Keratinocyte (primary cell): ENCODE measurements around the gene NUP214. TPM values are rescaled to one million over a fixed set of nuclear protein-coding genes. Genes with fewer than 3 reads are reported as not detected.
"Not testable (repeated sequence)": the region's sequence is repeated elsewhere in the genome, so short reads cannot be mapped to it uniquely, and the experiment has no call there.

ENCODE experiments used
- DNase-seq: peaks from one replicate; pipeline ENCODE4 v3.0.0-alpha.2; 2011; ENCODE audit warnings: low read depth, missing footprints, low spot score
- FAIRE-seq: peaks from 2 replicates; lab custom pipeline; 2011; peaks lifted over from hg19 to GRCh38; lab: Jason Lieb, UNC
- H2AFZ ChIP-seq: 2 replicates; pipeline ENCODE4 v1.6.0; 2012; ENCODE audit warnings: low read length, control low read depth, inconsistent platforms; ENCODE audit not compliant: control insufficient read depth
- H3K27ac ChIP-seq: 2 replicates; pipeline ENCODE4 v1.5.1; 2011; ENCODE audit warnings: low read length; ENCODE audit not compliant: control insufficient read depth, insufficient read depth
- H3K27me3 ChIP-seq: 3 replicates; pipeline ENCODE4 v1.6.0; 2011; ENCODE audit warnings: low read length; ENCODE audit not compliant: control insufficient read depth, insufficient read depth; ENCODE audit errors: extremely low read depth
- H3K36me3 ChIP-seq, 2 experiments: 2 replicates in 1 of 2; 3 replicates in 1 of 2; pipeline ENCODE4 v1.5.1; 2011; ENCODE audit warnings: low read length in 2 of 2, mild to moderate bottlenecking in 1 of 2; ENCODE audit not compliant: control insufficient read depth in 2 of 2, insufficient read depth in 2 of 2; ENCODE audit errors: extremely low read depth in 1 of 2
- H3K4me1 ChIP-seq: 3 replicates; pipeline ENCODE4 v1.5.1; 2011; ENCODE audit warnings: low read length; ENCODE audit not compliant: control insufficient read depth, insufficient read depth; ENCODE audit errors: extremely low read depth
- H3K4me2 ChIP-seq: 3 replicates; pipeline ENCODE4 v1.6.0; 2011; ENCODE audit warnings: low read depth, low read length; ENCODE audit not compliant: control insufficient read depth, insufficient read depth; ENCODE audit errors: extremely low read depth
- H3K4me3 ChIP-seq, 3 experiments: fragments of 200-600 bp in 1 of 3; sonication (generic) in 1 of 3; 2 replicates in 2 of 3; 3 replicates in 1 of 3; pipeline ENCODE4 v1.5.1; 2011 to 2016; ENCODE audit warnings: low read length in 3 of 3, mild to moderate bottlenecking in 3 of 3, control low read depth in 2 of 3, inconsistent platforms in 1 of 3, low read depth in 1 of 3, mixed read lengths in 1 of 3, mixed run types in 1 of 3, moderate library complexity in 1 of 3; ENCODE audit not compliant: control insufficient read depth in 2 of 3, insufficient read depth in 2 of 3; ENCODE audit errors: extremely low read depth in 1 of 3
- H3K79me2 ChIP-seq: 2 replicates; pipeline ENCODE4 v1.6.0; 2012; ENCODE audit warnings: low read length; ENCODE audit not compliant: control insufficient read depth, insufficient read depth
- H3K9ac ChIP-seq: 3 replicates; pipeline ENCODE4 v1.6.0; 2011; ENCODE audit warnings: low read length; ENCODE audit not compliant: control insufficient read depth, insufficient read depth; ENCODE audit errors: extremely low read depth
- H3K9me1 ChIP-seq: 3 replicates; pipeline ENCODE4 v1.6.0; 2011; ENCODE audit warnings: low read length; ENCODE audit not compliant: control insufficient read depth, insufficient read depth; ENCODE audit errors: extremely low read depth
- H3K9me3 ChIP-seq: 2 replicates; pipeline ENCODE4 v1.5.1; 2012; ENCODE audit warnings: low read depth, low read length; ENCODE audit not compliant: control insufficient read depth
- H4K20me1 ChIP-seq: 3 replicates; pipeline ENCODE4 v1.6.0; 2011; ENCODE audit warnings: low read length; ENCODE audit not compliant: control insufficient read depth, insufficient read depth; ENCODE audit errors: extremely low read depth
- EZH2 ChIP-seq: IDR thresholded peaks from one replicate; pipeline ENCODE4 v1.6.1; 2012; ENCODE audit warnings: inconsistent platforms, mild to moderate bottlenecking, low read length, moderate library complexity
- dilution Hi-C: fragments of 300-500 bp; cut with MboI; formaldehyde crosslinking; loops from one replicate; pipeline ENCODE4 v1.7.0; 2020; ENCODE audit warnings: low sequenced_read_pairs; ENCODE audit not compliant: extremely low pct_ligation_motif_present
- polyA plus RNA-seq, 5 experiments: library from polyadenylated mRNA; depleted of rRNA in 3 of 5; stranded (reverse) in 3 of 5; stranded (forward) in 1 of 5; unstranded in 1 of 5; fragments of >200 nt; gene quantifications; 1 replicate in 1 of 5; 2 replicates in 3 of 5; 3 replicates in 1 of 5; pipeline versions ENCODE4 v1.2.1 to v1.2.3, GENCODE V29; 2011 to 2012; ENCODE audit warnings: missing spikeins in 2 of 5, low read depth in 1 of 5, low replicate concordance in 1 of 5
- TF ChIP-seq, protein P1 (sequence below), 3 experiments: IDR thresholded peaks in 1 of 3; conservative IDR thresholded peaks in 1 of 3; optimal IDR thresholded peaks in 1 of 3; 2 replicates in 2 of 3; 3 replicates in 1 of 3; pipeline versions ENCODE3 to v1.5.1; 2011; ENCODE audit warnings: low read length in 3 of 3, mild to moderate bottlenecking in 3 of 3, moderate library complexity in 2 of 3, control low read depth in 1 of 3, inconsistent platforms in 1 of 3; ENCODE audit not compliant: insufficient read depth in 2 of 3; ENCODE audit errors: extremely low read depth in 1 of 3

NUP214 gene
- polyA plus RNA-seq, 1 donor (not counting 4 experiments of a cell fraction or from before 2014, with no cell fraction given): 7.3 TPM

DNA sequence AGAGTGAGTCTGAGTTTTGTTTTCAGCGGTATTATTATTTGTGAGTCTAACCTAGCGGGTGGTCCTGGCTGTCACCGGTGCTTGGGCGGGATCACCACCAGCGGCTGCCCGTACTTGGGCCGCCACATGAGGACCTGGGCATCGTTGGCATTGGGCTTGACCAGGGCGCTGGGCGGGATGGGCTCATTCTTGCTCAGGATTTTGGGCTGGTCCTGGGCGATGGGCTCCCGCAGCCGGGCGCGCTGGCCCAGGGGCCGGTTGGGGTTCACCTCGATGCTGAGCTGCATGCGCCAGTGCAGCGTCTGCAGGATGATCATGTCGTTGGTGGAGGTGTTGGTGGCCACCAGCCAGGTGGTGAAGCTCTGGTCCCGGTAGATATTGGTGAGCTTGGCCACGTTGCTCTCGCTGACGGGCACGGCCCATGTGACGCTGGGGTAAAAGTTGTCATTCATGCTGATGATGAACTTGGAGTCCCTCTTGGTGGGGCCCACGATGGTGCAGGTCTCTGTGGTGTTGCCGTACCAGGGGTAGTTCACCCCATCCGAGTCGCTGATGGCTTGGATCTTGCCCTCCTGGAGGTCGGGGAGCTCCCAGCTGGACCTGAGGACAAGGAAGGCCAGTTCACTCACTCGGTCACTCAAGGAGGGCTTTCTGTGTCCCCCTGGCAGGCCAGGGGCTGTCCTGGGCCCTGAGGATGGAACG is 135.5 kb downstream of the NUP214 start:
- dilution Hi-C loops: no loop called here

GRCh38 chr9:131262327-131263032 is 137.1 kb downstream of the NUP214 start:
- H3K9me1 ChIP-seq: no peaks in the 10 kb centered on the region
- dilution Hi-C loops: no loop called here
- TF ChIP-seq EZH2: no peak
- TF ChIP-seq, protein P1, sequence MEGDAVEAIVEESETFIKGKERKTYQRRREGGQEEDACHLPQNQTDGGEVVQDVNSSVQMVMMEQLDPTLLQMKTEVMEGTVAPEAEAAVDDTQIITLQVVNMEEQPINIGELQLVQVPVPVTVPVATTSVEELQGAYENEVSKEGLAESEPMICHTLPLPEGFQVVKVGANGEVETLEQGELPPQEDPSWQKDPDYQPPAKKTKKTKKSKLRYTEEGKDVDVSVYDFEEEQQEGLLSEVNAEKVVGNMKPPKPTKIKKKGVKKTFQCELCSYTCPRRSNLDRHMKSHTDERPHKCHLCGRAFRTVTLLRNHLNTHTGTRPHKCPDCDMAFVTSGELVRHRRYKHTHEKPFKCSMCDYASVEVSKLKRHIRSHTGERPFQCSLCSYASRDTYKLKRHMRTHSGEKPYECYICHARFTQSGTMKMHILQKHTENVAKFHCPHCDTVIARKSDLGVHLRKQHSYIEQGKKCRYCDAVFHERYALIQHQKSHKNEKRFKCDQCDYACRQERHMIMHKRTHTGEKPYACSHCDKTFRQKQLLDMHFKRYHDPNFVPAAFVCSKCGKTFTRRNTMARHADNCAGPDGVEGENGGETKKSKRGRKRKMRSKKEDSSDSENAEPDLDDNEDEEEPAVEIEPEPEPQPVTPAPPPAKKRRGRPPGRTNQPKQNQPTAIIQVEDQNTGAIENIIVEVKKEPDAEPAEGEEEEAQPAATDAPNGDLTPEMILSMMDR (optimal IDR thresholded peaks at IDR 0.05 in 1 of 3, IDR thresholded peaks at IDR 0.05 in 1 of 3, conservative IDR thresholded peaks at IDR 0.05 in 1 of 3; ENCODE audit: extremely low read depth in 1 of 3, insufficient read depth in 2 of 3, low read length in 3 of 3): no peak
- no peak overlapping the region for H3K27ac ChIP-seq
- peaks cover 6% of the 10 kb centered on the region for H3K27me3 ChIP-seq
- H3K4me3 ChIP-seq: no peak overlapping the region
- H3K36me3 ChIP-seq: no peaks in the 10 kb centered on the region
- H3K79me2 ChIP-seq: no peaks in the 10 kb centered on the region
- H3K9ac ChIP-seq: no peak overlapping the region
- no peak for DNase-seq
- peaks cover 13% of the 10 kb centered on the region for H3K4me1 ChIP-seq
- H3K4me2 ChIP-seq: no peak overlapping the region
- no peak for FAIRE-seq
- no peak overlapping the region for H2AFZ ChIP-seq
- H3K9me3 ChIP-seq: no peaks in the 10 kb centered on the region
- H4K20me1 ChIP-seq: no peaks in the 10 kb centered on the region

More for the DNA sequence above, 135.5 kb downstream of the NUP214 start:
- Histone ChIP-seq H3K36me3 (no peaks in the 10 kb centered on the region), H3K9me1 (no peaks in the 10 kb centered on the region), H3K4me2 (no peak overlapping the region), H3K4me3 (no peak overlapping the region), H3K79me2 (no peaks in the 10 kb centered on the region), H2AFZ (no peak overlapping the region), H3K9me3 (no peaks in the 10 kb centered on the region), H4K20me1 (no peaks in the 10 kb centered on the region), H3K4me1 (peaks cover 11% of the 10 kb centered on the region), H3K9ac (no peak overlapping the region), H3K27me3 (peaks cover 6% of the 10 kb centered on the region), H3K27ac (no peak overlapping the region)
- no peak for FAIRE-seq
- TF ChIP-seq, protein P1 (optimal IDR thresholded peaks at IDR 0.05 in 1 of 3, IDR thresholded peaks at IDR 0.05 in 1 of 3, conservative IDR thresholded peaks at IDR 0.05 in 1 of 3; ENCODE audit: extremely low read depth in 1 of 3, insufficient read depth in 2 of 3, low read length in 3 of 3): no peak
- TF ChIP-seq EZH2: no peak
- no peak for DNase-seq

DNA sequence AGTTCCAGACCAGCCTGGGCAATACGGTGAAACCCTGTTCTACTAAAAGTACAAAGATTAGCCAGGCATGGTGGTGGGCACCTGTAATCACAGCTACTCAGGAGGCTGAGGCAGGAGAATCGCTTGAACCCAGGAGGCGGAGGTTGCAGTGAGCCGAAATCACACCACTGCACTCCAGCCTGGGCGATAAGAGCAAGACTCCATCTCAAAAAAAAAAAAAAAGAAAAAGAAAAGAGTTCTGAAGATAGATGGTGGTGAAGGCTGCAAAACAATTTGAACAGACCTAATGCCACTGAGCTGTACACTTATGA is 137.6 kb downstream of the NUP214 start:
- H3K4me3 ChIP-seq, H3K9ac ChIP-seq, H3K4me2 ChIP-seq, H3K27ac ChIP-seq, H2AFZ ChIP-seq, H3K9me1 ChIP-seq, H3K36me3 ChIP-seq, DNase-seq, H4K20me1 ChIP-seq, H3K27me3 ChIP-seq, H3K79me2 ChIP-seq, FAIRE-seq, H3K9me3 ChIP-seq, dilution Hi-C loops: not testable (repeated sequence)
- H3K4me1 ChIP-seq: peaks cover 13% of the 10 kb centered on the region
